Hematopoietic multipotent progenitor cell treated with erythropoietin and hydrocortisone succinate and interleukin-3 and kit ligand, for 4 days (in vitro differentiated cells): Measurements from ENCODE around the gene LY6G5C.

Source experiments
- DNase-seq: peaks from one replicate; pipeline ENCODE4 v3.0.0-alpha.2; 2015

LY6G5C gene

GRCh38 chr6:31680226-31681134, at the start of gene LY6G5C:
Gene LY6G5C, minus strand, starts transcription at chr6:31681067. Its CDS starts 694 bp downstream, at chr6:31680373.
- DNase-seq: peak; percentile 90

- DNase-seq: peak; percentile 96
These were observed 49.2 kb upstream of the LY6G5C start for GRCh38 chr6:31729979-31730630.

- peak; percentile 94 for DNase-seq
These were observed 48.7 kb upstream of the LY6G5C start for GRCh38 chr6:31729515-31729978.

- DNase-seq: no peak
These were observed 48.1 kb upstream of the LY6G5C start, which contains the start of gene DDAH2 for GRCh38 chr6:31728767-31729514. Gene DDAH2, minus strand, starts transcription at chr6:31729299. Its CDS starts 138 bp downstream, at chr6:31729161.

GRCh38 chr6:31727717-31728671, 47.1 kb upstream of the LY6G5C start:
- no peak for DNase-seq

- peak; percentile 93 for DNase-seq
These were observed 46.3 kb upstream of the LY6G5C start for GRCh38 chr6:31727034-31727716.

- DNase-seq: peak; percentile 74
These were observed 44.9 kb upstream of the LY6G5C start for GRCh38 chr6:31725502-31726350.

- no peak for DNase-seq
These were observed 43.3 kb upstream of the LY6G5C start for GRCh38 chr6:31723980-31724691.

- DNase-seq: peak; percentile 86
These were observed 42.5 kb upstream of the LY6G5C start, which contains the start of gene MPIG6B for GRCh38 chr6:31723245-31723979. Gene MPIG6B, plus strand, starts transcription at chr6:31723373. Its CDS starts 11 bp downstream, at chr6:31723384.

GRCh38 chr6:31722173-31722572, 41.3 kb upstream of the LY6G5C start:
- no peak for DNase-seq

- DNase-seq: no peak
These were observed 40.6 kb upstream of the LY6G5C start, which contains the start of gene LY6G6C for GRCh38 chr6:31721351-31722020. Gene LY6G6C, minus strand, starts transcription at chr6:31721746. Its CDS starts 67 bp downstream, at chr6:31721679.

- DNase-seq: no peak
These were observed 39.4 kb upstream of the LY6G5C start for GRCh38 chr6:31720196-31720770.

GRCh38 chr6:31719001-31719400, 38.1 kb upstream of the LY6G5C start:
- DNase-seq: no peak

GRCh38 chr6:31718265-31718664, 37.4 kb upstream of the LY6G5C start:
- no peak for DNase-seq

- DNase-seq: no peak
These were observed 36.8 kb upstream of the LY6G5C start for GRCh38 chr6:31717499-31718222.

- DNase-seq: no peak
These were observed 34.4 kb upstream of the LY6G5C start, which contains the start of gene LY6G6D for GRCh38 chr6:31715022-31715958. Gene LY6G6D, plus strand, starts transcription at chr6:31715348. Its CDS starts 8 bp downstream, at chr6:31715356.
